G401.6 (cell line): ENCODE measurements around the gene CHD2.
A peak's percentile ranks its signal among the peaks of the same experiment; 100 is the strongest.
"Not testable (repeated sequence)": the region's sequence is repeated elsewhere in the genome, so short reads cannot be mapped to it uniquely, and the experiment has no call there.

ENCODE experiments used
- FAIRE-seq: peaks from 2 replicates; lab custom pipeline; 2012; peaks lifted over from hg19 to GRCh38; lab: Jason Lieb, UNC

CHD2 gene

GRCh38 chr15:92899948-92900730 is at the start of gene CHD2:
Gene CHD2 (plus strand): TSS chr15:92900324. CDS start chr15:92901238, 914 bp downstream.
- FAIRE-seq: peak; percentile 94

- FAIRE-seq: no peak
These were observed 46.9 kb upstream of the CHD2 start for GRCh38 chr15:92853222-92853621.

- no peak for FAIRE-seq
These were observed 38.4 kb upstream of the CHD2 start for GRCh38 chr15:92861742-92862141.

GRCh38 chr15:92864127-92864814 is 35.9 kb upstream of the CHD2 start:
- FAIRE-seq: no peak

GRCh38 chr15:92869263-92869940 is 30.7 kb upstream of the CHD2 start:
- FAIRE-seq: no peak

- no peak for FAIRE-seq
These were observed 30.0 kb upstream of the CHD2 start for GRCh38 chr15:92870010-92870591.

GRCh38 chr15:92872967-92873366 is 27.2 kb upstream of the CHD2 start:
- not testable (repeated sequence) for FAIRE-seq

GRCh38 chr15:92877000-92877399 is 23.1 kb upstream of the CHD2 start:
- no peak for FAIRE-seq

- FAIRE-seq: no peak
These were observed 22.7 kb upstream of the CHD2 start for GRCh38 chr15:92877416-92877815.

GRCh38 chr15:92878593-92879053 is 21.5 kb upstream of the CHD2 start:
- no peak for FAIRE-seq

GRCh38 chr15:92879949-92880725 is 20.0 kb upstream of the CHD2 start:
- FAIRE-seq: no peak

- FAIRE-seq: no peak
These were observed 19.3 kb upstream of the CHD2 start for GRCh38 chr15:92880796-92881195.

- peak; percentile 85 for FAIRE-seq
These were observed 18.8 kb upstream of the CHD2 start for GRCh38 chr15:92881211-92881754.

- FAIRE-seq: peak; percentile 97
These were observed 18.1 kb upstream of the CHD2 start for GRCh38 chr15:92881802-92882696.

GRCh38 chr15:92882697-92883162 is 17.4 kb upstream of the CHD2 start:
- FAIRE-seq: no peak

- FAIRE-seq: peak; percentile 84
These were observed 16.8 kb upstream of the CHD2 start for GRCh38 chr15:92883163-92883875.

GRCh38 chr15:92883876-92884435 is 16.2 kb upstream of the CHD2 start:
- FAIRE-seq: peak; percentile 81

- no peak for FAIRE-seq
These were observed 15.5 kb upstream of the CHD2 start for GRCh38 chr15:92884436-92885223.
